ENCODE measurements around the gene RIPK1. TPM values are rescaled to one million over a fixed set of nuclear protein-coding genes. Genes with fewer than 3 reads are reported as not detected.
"Not testable (repeated sequence)": the region's sequence is repeated elsewhere in the genome, so short reads cannot be mapped to it uniquely, and the experiment has no call there.

Gene RIPK1
- 10.6 TPM for total RNA-seq (ENCODE audit: unreplicated experiment)
- long read RNA-seq, partial matches to known transcripts: 0 of 4 reads
- long read RNA-seq, other reads (novel, unspliced or antisense): 4 of 4 reads

GRCh38 chr6:3068329-3069214 lies at the start of gene RIPK1:
RIPK1 (plus strand) TSS chr6:3068494; CDS start chr6:3076824, 8,330 bp downstream.
- Mint-ChIP-seq H3K36me3 (ENCODE audit: unreplicated experiment) (no peaks in the 10 kb centered on the region), H3K4me1 (ENCODE audit: low read depth, unreplicated experiment) (peaks cover 7% of the 10 kb centered on the region), H3K4me3 (ENCODE audit: unreplicated experiment) (peak within 1 kb of the TSS; percentile 91), H3K27me3 (ENCODE audit: unreplicated experiment) (peaks cover 15% of the 10 kb centered on the region), H3K9me3 (ENCODE audit: unreplicated experiment) (peaks cover 13% of the 10 kb centered on the region), H3K27ac (ENCODE audit: unreplicated experiment) (peak within 1 kb of the TSS; percentile 95)
- peak; percentile 94 for DNase-seq
- TF ChIP-seq CTCF (IDR thresholded peaks at IDR 0.05; ENCODE audit: partially characterized antibody, unreplicated experiment): peak; percentile 24

GRCh38 chr6:3019065-3019464 lies 49.2 kb upstream of the RIPK1 start:
- no peak for DNase-seq
- H3K27me3 Mint-ChIP-seq (ENCODE audit: unreplicated experiment): peaks cover 3% of the 10 kb centered on the region
- peaks cover 12% of the 10 kb centered on the region for H3K4me1 Mint-ChIP-seq (ENCODE audit: low read depth, unreplicated experiment)
- no peak for TF ChIP-seq CTCF (IDR thresholded peaks at IDR 0.05; ENCODE audit: partially characterized antibody, unreplicated experiment)
- no peak overlapping the region for H3K4me3 Mint-ChIP-seq (ENCODE audit: unreplicated experiment)
- H3K9me3 Mint-ChIP-seq (ENCODE audit: unreplicated experiment): peaks cover 13% of the 10 kb centered on the region
- H3K27ac Mint-ChIP-seq (ENCODE audit: unreplicated experiment): no peak overlapping the region
- H3K36me3 Mint-ChIP-seq (ENCODE audit: unreplicated experiment): peaks cover 17% of the 10 kb centered on the region

GRCh38 chr6:3019749-3020320 lies 48.5 kb upstream of the RIPK1 start:
- DNase-seq: no peak
- Mint-ChIP-seq H3K36me3 (ENCODE audit: unreplicated experiment) (peaks cover 12% of the 10 kb centered on the region), H3K27ac (ENCODE audit: unreplicated experiment) (no peak overlapping the region), H3K27me3 (ENCODE audit: unreplicated experiment) (peaks cover 3% of the 10 kb centered on the region), H3K4me1 (ENCODE audit: low read depth, unreplicated experiment) (peaks cover 12% of the 10 kb centered on the region), H3K9me3 (ENCODE audit: unreplicated experiment) (peaks cover 10% of the 10 kb centered on the region), H3K4me3 (ENCODE audit: unreplicated experiment) (no peak overlapping the region)
- TF ChIP-seq CTCF (IDR thresholded peaks at IDR 0.05; ENCODE audit: partially characterized antibody, unreplicated experiment): no peak

GRCh38 chr6:3020976-3021598 lies 47.2 kb upstream of the RIPK1 start:
- H3K4me3 Mint-ChIP-seq (ENCODE audit: unreplicated experiment); H3K36me3 Mint-ChIP-seq (ENCODE audit: unreplicated experiment); H3K27me3 Mint-ChIP-seq (ENCODE audit: unreplicated experiment); H3K9me3 Mint-ChIP-seq (ENCODE audit: unreplicated experiment); DNase-seq; H3K27ac Mint-ChIP-seq (ENCODE audit: unreplicated experiment): not testable (repeated sequence)
- H3K4me1 Mint-ChIP-seq (ENCODE audit: low read depth, unreplicated experiment): peaks cover 12% of the 10 kb centered on the region

GRCh38 chr6:3022765-3023662 lies 45.3 kb upstream of the RIPK1 start:
- Mint-ChIP-seq H3K36me3 (ENCODE audit: unreplicated experiment) (peaks cover 8% of the 10 kb centered on the region), H3K4me3 (ENCODE audit: unreplicated experiment) (peak overlapping the region; percentile 89), H3K27me3 (ENCODE audit: unreplicated experiment) (no peaks in the 10 kb centered on the region), H3K4me1 (ENCODE audit: low read depth, unreplicated experiment) (peaks cover 14% of the 10 kb centered on the region), H3K9me3 (ENCODE audit: unreplicated experiment) (peaks cover 7% of the 10 kb centered on the region), H3K27ac (ENCODE audit: unreplicated experiment) (peak overlapping the region; percentile 67)
- no peak for TF ChIP-seq CTCF (IDR thresholded peaks at IDR 0.05; ENCODE audit: partially characterized antibody, unreplicated experiment)
- DNase-seq: no peak
